ENCODE data around the gene CYP4F2.
"Not testable (repeated sequence)": the region's sequence is repeated elsewhere in the genome, so short reads cannot be mapped to it uniquely, and the experiment has no call there.

Gene CYP4F2

GRCh38 chr19:15831626-15832025 lies 66.2 kb downstream of the CYP4F2 start:
- H3K27ac ChIP-seq = no peak overlapping the region
- TF ChIP-seq ZFX (IDR thresholded peaks at IDR 0.05; ENCODE audit: borderline replicate concordance) = no peak
- TF ChIP-seq, protein P1, sequence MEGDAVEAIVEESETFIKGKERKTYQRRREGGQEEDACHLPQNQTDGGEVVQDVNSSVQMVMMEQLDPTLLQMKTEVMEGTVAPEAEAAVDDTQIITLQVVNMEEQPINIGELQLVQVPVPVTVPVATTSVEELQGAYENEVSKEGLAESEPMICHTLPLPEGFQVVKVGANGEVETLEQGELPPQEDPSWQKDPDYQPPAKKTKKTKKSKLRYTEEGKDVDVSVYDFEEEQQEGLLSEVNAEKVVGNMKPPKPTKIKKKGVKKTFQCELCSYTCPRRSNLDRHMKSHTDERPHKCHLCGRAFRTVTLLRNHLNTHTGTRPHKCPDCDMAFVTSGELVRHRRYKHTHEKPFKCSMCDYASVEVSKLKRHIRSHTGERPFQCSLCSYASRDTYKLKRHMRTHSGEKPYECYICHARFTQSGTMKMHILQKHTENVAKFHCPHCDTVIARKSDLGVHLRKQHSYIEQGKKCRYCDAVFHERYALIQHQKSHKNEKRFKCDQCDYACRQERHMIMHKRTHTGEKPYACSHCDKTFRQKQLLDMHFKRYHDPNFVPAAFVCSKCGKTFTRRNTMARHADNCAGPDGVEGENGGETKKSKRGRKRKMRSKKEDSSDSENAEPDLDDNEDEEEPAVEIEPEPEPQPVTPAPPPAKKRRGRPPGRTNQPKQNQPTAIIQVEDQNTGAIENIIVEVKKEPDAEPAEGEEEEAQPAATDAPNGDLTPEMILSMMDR (IDR thresholded peaks at IDR 0.05) = no peak

DNA sequence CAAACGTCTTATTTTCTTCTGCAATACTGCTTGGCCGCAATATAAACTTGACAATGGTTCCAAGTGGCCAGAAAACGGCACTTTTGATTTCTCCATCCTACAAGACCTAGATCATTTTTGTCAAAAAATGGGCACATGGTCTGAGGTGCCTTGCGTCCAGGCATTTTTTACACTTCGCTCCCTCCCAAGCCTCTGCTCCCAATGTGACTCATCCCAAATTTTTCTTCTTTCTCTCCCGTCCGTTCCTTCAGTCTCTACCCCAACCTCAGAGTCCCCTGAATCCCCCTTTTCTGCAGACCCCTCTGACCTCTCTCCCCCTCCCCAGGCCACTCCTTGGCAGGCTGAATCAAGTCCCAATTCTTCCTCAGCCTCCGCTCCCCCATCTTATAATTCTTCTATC lies 68.1 kb downstream of the CYP4F2 start:
- no peak for TF ChIP-seq ZFX (IDR thresholded peaks at IDR 0.05; ENCODE audit: borderline replicate concordance)
- TF ChIP-seq, protein P1 (IDR thresholded peaks at IDR 0.05) = no peak
- H3K27ac ChIP-seq = no peak overlapping the region

DNA sequence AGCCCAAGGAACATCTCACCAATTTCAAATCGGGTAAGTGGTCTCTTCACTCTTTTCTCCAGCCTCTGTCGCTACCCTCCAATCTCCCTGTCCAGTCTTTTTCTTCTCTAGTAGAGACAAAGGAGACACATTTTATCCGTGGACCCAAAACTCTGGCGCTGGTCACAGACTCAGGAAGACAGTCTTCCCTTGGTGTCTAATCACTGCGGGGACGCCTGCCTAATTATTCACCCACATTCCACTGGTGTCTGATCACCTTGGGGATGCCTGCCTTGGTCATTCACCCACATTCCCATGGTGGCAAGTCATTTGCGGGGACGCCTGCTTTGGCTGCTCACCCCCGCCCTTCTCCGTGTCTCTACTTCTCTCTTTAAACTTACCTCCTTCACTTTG lies 68.6 kb downstream of the CYP4F2 start:
- TF ChIP-seq ZFX (IDR thresholded peaks at IDR 0.05; ENCODE audit: borderline replicate concordance) = no peak
- TF ChIP-seq, protein P1 (IDR thresholded peaks at IDR 0.05) = no peak
- no peak overlapping the region for H3K27ac ChIP-seq

- H3K27ac ChIP-seq = not testable (repeated sequence)
Observed at GRCh38 chr19:15828611-15829305, 69.1 kb downstream of the CYP4F2 start.

GRCh38 chr19:15828121-15828610 lies 69.7 kb downstream of the CYP4F2 start:
- no peak overlapping the region for H3K27ac ChIP-seq
- TF ChIP-seq, protein P1 (IDR thresholded peaks at IDR 0.05) = no peak
- no peak for TF ChIP-seq ZFX (IDR thresholded peaks at IDR 0.05; ENCODE audit: borderline replicate concordance)
